ENCODE data around the gene TCAF1.
A peak's percentile ranks its signal among the peaks of the same experiment; 100 is the strongest.
"Not testable (repeated sequence)": the region's sequence is repeated elsewhere in the genome, so short reads cannot be mapped to it uniquely, and the experiment has no call there.

The TCAF1 gene

GRCh38 chr7:143855443-143855842 is 46.5 kb downstream of the TCAF1 start:
- not testable (repeated sequence) for DNase-seq

DNA sequence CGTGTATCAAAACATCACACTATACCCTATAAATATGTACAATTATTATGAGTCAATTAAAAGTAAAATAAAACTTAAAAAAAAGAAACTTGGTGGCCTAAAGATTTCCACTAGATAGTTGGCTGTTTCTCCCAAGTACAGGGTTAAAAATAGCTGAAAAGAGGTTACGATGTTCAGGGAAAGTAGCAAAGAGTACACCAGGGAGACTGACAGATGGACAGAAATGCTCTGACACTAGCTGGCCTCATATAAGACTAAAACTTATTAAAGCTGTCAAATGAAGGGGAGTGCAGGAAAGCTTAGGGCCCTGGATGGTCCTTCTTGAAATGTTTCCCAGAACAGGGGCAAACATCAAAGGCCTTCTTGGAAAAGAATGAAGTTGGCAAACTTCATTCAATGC is 51.3 kb downstream of the TCAF1 start:
- no peak for DNase-seq

GRCh38 chr7:143849785-143850479 is 52.0 kb downstream of the TCAF1 start:
- DNase-seq, result peak; percentile 2

DNA sequence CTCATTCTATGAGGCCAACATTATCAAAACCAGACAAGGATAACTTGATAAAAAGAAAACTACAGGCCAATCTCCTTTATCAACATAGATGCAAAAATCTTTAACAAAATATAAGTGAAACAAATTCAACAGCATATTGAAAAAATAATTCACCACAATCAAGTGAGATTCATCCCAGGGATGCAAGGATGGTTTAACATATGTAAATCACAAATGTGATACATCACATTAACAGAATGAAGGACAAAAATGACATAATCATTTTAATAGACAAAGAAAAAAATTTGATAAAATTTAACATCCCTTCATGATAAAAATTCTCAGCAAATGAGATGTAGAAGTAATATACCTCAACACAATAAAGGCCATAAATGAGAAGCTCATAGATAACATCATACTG is 53.8 kb downstream of the TCAF1 start:
- DNase-seq, result no peak

GRCh38 chr7:143846692-143847091 is 55.3 kb downstream of the TCAF1 start:
- no peak for DNase-seq

DNA sequence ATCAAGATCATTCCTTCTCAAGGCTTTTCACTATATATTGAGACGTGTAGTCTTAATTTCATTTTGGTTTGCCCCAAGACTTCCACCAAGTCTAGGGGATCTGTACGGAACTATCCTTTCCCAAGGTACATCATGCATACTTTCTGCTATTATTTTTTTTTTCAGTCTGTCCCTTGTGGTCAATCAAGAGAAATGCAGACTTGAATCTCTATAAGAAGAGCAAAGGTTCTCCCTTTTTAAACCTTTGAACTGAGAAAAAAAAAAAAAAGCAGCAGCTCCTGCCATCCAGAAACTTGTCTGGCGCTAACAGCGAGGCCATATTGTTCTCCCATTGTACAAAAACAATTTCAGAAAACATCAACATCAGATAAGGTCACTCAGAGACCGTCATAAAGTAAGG is 60.3 kb downstream of the TCAF1 start:
- DNase-seq, result not testable (repeated sequence)

DNA sequence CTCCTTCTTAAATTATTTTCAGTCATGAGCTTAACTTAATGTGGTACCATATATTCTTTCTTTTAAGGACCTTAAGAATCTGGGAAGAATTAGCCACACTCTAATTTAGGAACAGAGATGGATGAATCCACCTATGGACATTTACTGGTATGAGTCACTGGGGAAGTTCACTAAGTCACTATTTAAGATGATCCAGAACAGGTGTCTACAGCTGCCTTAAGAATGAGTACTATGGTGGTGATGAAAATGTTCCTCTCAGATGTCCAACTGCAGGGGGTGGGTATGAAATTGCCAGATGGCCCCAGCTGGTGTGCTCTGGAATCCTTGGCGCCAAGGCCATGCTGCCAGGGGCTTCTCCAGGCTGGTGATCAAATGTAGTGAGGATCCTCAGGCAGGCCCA is 61.9 kb downstream of the TCAF1 start:
- not testable (repeated sequence) for DNase-seq

DNA sequence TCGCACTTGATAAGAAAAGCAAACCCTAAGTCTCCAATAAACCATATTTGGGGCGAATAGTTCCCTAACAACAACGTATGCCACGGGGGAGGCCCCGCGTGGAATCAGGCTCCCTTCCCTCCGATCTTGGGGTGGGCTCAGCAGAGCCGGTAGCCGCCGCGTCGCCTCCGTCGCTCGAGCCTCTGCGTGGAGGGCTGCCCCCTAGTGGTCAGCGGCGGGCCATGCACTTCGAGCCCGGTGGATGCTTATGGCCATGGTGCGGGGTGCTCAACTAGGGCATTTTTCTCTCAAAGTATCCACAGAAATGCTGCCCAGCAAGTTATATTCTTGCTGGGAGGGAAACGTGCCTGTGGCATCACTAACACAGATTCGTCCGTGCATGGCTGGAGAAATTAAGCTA is 64.8 kb downstream of the TCAF1 start:
- DNase-seq, result not testable (repeated sequence)

- DNase-seq, result not testable (repeated sequence)
Measured at GRCh38 chr7:143836622-143837021, 65.4 kb downstream of the TCAF1 start.

DNA sequence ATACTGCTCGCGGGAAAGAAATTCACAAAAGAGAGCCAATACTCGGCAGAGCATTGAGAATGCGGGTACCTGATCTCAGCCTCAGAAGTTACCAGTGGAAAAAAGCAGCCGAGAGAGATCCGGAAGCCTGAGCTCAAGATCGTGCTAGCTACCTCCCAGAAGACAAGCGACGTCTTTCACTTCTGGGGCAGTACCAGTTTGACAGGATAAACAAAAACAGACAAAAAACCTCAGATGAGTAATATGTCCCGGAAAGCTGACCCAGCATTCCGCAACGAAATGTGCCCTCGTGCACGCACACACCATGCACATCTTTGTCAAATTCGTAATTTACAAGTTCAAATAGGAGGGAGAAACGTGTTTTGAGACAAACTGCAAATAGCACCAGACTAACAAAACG is 65.9 kb downstream of the TCAF1 start:
- DNase-seq, result not testable (repeated sequence)

GRCh38 chr7:143826578-143826977 is 75.4 kb downstream of the TCAF1 start:
- not testable (repeated sequence) for DNase-seq

GRCh38 chr7:143824295-143825135 is 77.5 kb downstream of the TCAF1 start:
- not testable (repeated sequence) for DNase-seq

DNA sequence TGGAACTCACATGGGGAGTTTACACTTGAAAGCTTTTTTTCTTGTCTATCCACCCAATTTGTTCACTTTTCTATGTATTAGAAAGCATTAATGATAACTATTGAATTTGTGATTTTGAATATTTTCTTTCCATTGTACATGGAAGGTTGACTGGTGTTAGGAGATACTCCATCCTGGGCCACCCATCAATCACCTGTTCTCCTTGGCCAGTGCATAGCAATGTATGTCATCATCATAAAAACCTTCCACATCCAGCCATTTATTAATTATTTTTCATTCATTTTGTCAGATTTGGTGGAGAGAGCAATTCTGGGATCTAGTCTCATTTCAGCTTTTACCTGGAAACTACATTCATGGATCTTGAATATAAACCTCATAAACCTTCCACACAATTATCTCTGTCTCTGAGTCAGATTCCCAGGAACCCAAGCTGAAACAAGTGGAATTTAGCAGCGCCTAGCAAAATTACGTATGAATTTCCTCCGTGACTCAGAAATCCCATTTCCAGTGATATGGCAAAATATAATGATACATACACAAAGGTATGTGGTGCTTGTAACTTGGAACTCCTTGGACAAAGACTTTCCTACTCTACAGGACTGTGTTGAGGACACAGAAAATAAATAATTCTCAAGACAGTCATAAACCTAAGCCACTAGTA is 78.2 kb downstream of the TCAF1 start:
- not testable (repeated sequence) for DNase-seq

DNA sequence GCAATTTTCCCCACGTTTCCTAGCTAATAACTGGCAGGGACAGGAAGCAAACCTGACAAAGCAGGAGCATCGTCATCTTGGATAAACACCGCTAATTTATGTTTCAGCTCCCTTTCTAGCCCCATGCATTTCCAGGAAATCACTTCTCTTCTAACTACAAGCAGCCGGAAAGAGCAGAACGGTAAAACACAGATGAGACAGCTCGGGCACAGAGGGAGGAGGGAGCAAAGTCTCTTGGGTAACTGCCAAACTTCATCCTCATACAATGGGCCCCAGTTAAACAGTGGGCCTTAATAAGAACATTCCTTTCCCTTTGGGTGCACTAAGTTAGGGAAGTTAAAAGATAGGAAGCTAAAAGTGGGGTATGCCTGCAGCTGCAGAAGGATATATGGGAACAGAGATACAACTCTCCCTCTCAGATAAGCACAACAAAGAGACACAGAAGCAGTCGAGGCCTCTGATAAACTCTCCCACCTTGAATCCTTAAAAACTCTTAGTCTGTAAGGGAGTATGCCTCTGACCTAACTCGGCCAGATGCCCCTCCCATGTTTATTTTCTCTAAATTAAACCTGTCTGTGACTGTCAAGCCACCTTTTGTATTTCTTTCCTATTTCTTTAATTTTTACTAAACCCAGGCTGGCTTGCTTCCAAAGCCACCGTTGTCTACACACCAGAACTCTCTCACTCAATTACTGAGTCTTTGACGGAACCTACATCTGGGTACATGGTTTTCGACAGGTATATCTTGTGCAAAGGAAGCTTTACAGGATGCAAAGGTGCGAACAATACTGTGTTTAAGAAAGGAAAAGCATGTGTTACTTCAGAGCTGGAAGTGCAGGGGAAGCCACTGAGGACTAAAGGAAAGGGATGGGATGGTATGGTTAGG is 80.3 kb downstream of the TCAF1 start:
- not testable (repeated sequence) for DNase-seq

DNA sequence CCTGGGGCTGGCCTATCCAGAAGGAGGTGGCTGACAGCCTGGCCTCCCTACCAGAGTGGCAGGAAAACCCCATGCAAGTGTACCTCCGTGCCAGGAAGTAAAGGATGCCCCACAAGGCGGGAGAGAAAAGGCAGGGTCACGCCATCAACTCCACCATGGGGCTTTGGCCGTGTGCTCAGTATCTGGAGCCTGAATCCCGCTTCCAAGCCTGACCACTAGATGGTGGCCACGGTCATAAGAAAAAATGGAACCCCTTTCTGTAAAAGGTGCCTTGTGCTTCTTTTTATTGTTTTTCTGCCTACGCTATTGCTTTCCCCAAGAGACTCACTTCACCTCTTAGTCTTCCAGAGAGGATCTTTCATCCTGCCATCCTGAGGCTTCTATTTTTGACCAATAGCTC is 84.1 kb downstream of the TCAF1 start:
- not testable (repeated sequence) for DNase-seq

GRCh38 chr7:143816471-143817133 is 85.4 kb downstream of the TCAF1 start:
- not testable (repeated sequence) for DNase-seq

- not testable (repeated sequence) for DNase-seq
Measured at GRCh38 chr7:143810639-143811038, 91.3 kb downstream of the TCAF1 start.

DNA sequence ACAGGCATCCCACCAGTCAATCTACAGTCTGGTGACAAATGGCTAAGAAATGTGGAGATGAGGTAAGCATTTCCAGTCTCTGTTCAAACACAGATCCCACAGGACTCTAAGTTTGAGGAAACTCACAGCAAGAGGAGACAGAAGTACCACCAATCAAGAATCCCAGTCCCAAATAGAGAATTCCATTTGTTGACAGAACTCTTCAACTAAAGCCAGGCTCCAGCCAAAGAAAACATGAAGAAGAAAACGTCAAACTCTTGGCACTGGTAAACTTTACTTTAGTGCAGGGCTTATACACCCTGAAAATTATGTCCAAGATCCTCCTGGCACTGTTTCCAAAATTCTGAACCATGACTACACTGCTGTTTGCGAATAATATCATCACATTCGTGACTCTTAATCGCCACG is 95.3 kb downstream of the TCAF1 start:
- not testable (repeated sequence) for DNase-seq

All from femur (tissue), 1 donor.